Endodermal cell (in vitro differentiated cells): ENCODE data around the gene MEIKIN. TPM values are rescaled to one million over a fixed set of nuclear protein-coding genes. Genes with fewer than 3 reads are reported as not detected.

Experiments used
- DNase-seq: peaks from one replicate; pipeline ENCODE4 v3.0.0-alpha.2; 2017
- H3K27ac ChIP-seq: 2 replicates; pipeline ENCODE4 v1.5.1; 2013; ENCODE audit warnings: mild to moderate bottlenecking, low read depth, low read length, moderate library complexity
- H3K27me3 ChIP-seq: 2 replicates; pipeline ENCODE4 v1.6.1; 2013; ENCODE audit warnings: mild to moderate bottlenecking, low read length, moderate library complexity; ENCODE audit not compliant: insufficient read depth, control insufficient read depth, poor library complexity, severe bottlenecking
- H3K36me3 ChIP-seq: 2 replicates; pipeline ENCODE4 v1.7.0; 2013; ENCODE audit warnings: mild to moderate bottlenecking, low read length, moderate library complexity; ENCODE audit not compliant: control insufficient read depth, insufficient read depth
- H3K4me1 ChIP-seq: one replicate; pipeline ENCODE4 v1.7.0; 2013; ENCODE audit warnings: low read length; ENCODE audit not compliant: control insufficient read depth, insufficient read depth
- H3K4me3 ChIP-seq: 2 replicates; pipeline ENCODE4 v1.5.1; 2013; ENCODE audit warnings: mild to moderate bottlenecking, low read length, moderate library complexity
- H3K9ac ChIP-seq: 2 replicates; pipeline ENCODE4 v1.6.1; 2013; ENCODE audit warnings: mild to moderate bottlenecking, low read length, moderate library complexity; ENCODE audit not compliant: poor library complexity, severe bottlenecking; ENCODE audit errors: extremely low read depth
- H3K9me3 ChIP-seq: 2 replicates; pipeline ENCODE4 v1.6.1; 2013; ENCODE audit warnings: mild to moderate bottlenecking, low read length, moderate library complexity; ENCODE audit not compliant: control insufficient read depth
- H3K27ac Mint-ChIP-seq: 2 replicates; pipeline ENCODE4 v1.8.0; 2020; ENCODE audit warnings: mixed read lengths
- H3K27me3 Mint-ChIP-seq: 2 replicates; pipeline ENCODE4 v1.8.0; 2021; ENCODE audit warnings: mild to moderate bottlenecking, mixed read lengths; ENCODE audit not compliant: insufficient read depth
- H3K36me3 Mint-ChIP-seq: 2 replicates; pipeline ENCODE4 v1.8.0; 2020; ENCODE audit warnings: low read depth, mixed read lengths
- H3K4me1 Mint-ChIP-seq: 2 replicates; pipeline ENCODE4 v1.8.0; 2020; ENCODE audit warnings: mixed read lengths
- H3K4me3 Mint-ChIP-seq: 2 replicates; pipeline ENCODE4 v1.8.0; 2020; ENCODE audit warnings: mild to moderate bottlenecking, moderate library complexity, mixed read lengths
- H3K9me3 Mint-ChIP-seq: 2 replicates; pipeline ENCODE4 v1.8.0; 2020; ENCODE audit warnings: mild to moderate bottlenecking, mixed read lengths
- WGBS, 2 experiments: methylation state at CpG; one replicate each; pipeline versions ENCODE4 v1.1.5 to v1.1.7; 2013; ENCODE audit warnings: missing lambda C conversion rate in 2 of 2, mixed read lengths in 1 of 2; ENCODE audit not compliant: insufficient coverage in 1 of 2, insufficient read length in 1 of 2; 5-methylcytosine and 5-hydroxymethylcytosine counted together
- total RNA-seq, 2 donors: library from RNA; stranded (reverse); fragmentation: NEBNext Ultra II Directional in 1 of 2; extraction: Animal tissue kit (Norgen Biotek cat#: 25700) in 1 of 2; gene quantifications; 2 replicates in 1 of 2; 3 replicates in 1 of 2; pipeline ENCODE4 v1.2.1, GENCODE V29; 2021
- TF ChIP-seq, protein P1 (sequence below): fragments of 200-600 bp; sonication (generic); conservative IDR thresholded peaks from 2 replicates; pipeline ENCODE4 v1.5.0; 2021; ENCODE audit warnings: antibody characterized with exemption, mild to moderate bottlenecking

The MEIKIN gene
- total RNA-seq, 2 donors from 2014 or later, result not detected

DNA sequence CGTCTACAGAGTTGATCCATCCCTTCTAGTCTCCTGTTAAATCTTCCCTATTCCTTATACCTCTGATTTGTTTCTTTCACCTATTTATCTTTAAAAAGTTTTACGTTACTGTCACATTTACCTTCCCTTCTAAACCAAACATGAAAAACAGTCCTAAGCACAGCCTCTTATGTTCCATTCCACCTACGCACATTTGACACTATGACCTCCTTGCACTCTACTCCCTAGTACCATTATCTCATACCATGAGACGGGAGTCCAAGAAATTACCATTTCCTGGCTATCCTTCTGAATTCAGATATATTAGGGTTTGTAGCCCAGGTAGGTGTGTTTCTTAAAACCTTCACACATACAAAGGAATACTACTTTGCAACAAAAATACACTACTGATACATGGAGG is 173.8 kb downstream of the MEIKIN start:
- WGBS, 2 experiments, result 93 to 100% methylated on average over 3 to 4 of the region's 4 CpGs
- Histone ChIP-seq H3K9ac (no peak overlapping the region), H3K4me3 (no peak overlapping the region), H3K4me1 (no peaks in the 10 kb centered on the region), H3K27me3 (no peaks in the 10 kb centered on the region), H3K9me3 (no peaks in the 10 kb centered on the region), H3K27ac (no peak overlapping the region), H3K36me3 (no peaks in the 10 kb centered on the region)
- Mint-ChIP-seq H3K9me3 (no peaks in the 10 kb centered on the region), H3K4me3 (no peak overlapping the region), H3K27ac (no peak overlapping the region), H3K4me1 (no peaks in the 10 kb centered on the region), H3K27me3 (no peaks in the 10 kb centered on the region), H3K36me3 (peaks cover 3% of the 10 kb centered on the region)
- DNase-seq, result no peak
- TF ChIP-seq, protein P1, sequence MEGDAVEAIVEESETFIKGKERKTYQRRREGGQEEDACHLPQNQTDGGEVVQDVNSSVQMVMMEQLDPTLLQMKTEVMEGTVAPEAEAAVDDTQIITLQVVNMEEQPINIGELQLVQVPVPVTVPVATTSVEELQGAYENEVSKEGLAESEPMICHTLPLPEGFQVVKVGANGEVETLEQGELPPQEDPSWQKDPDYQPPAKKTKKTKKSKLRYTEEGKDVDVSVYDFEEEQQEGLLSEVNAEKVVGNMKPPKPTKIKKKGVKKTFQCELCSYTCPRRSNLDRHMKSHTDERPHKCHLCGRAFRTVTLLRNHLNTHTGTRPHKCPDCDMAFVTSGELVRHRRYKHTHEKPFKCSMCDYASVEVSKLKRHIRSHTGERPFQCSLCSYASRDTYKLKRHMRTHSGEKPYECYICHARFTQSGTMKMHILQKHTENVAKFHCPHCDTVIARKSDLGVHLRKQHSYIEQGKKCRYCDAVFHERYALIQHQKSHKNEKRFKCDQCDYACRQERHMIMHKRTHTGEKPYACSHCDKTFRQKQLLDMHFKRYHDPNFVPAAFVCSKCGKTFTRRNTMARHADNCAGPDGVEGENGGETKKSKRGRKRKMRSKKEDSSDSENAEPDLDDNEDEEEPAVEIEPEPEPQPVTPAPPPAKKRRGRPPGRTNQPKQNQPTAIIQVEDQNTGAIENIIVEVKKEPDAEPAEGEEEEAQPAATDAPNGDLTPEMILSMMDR, result no peak

DNA sequence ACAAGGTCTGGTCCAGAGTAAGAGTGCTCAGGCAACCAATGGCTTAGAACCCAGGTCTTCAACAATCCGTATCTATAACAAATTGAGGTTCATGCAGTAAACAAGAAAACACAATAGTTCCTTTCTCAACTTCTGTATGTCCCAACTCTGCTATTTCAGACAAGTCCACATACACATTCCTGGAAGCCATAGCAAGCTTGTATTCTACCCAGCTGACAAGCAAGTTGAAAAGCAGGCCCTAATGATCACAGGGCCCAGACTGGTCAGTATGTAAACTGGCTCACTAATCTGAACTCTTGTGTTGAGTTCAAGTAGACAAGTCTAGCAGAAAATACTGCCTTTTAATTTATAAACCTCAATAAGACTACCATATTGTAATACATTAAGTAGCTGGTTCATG is 175.5 kb downstream of the MEIKIN start:
- H3K36me3 ChIP-seq, result no peaks in the 10 kb centered on the region
- no peak overlapping the region for H3K27ac ChIP-seq
- no peak overlapping the region for H3K9ac ChIP-seq
- H3K9me3 ChIP-seq, result peaks cover under 1% of the 10 kb centered on the region
- H3K4me3 ChIP-seq, result no peak overlapping the region
- no peaks in the 10 kb centered on the region for H3K4me1 ChIP-seq
- H3K36me3 Mint-ChIP-seq, result peaks cover 11% of the 10 kb centered on the region
- no peak for DNase-seq
- peaks cover 1% of the 10 kb centered on the region for H3K9me3 Mint-ChIP-seq
- H3K27me3 Mint-ChIP-seq, result no peaks in the 10 kb centered on the region
- H3K4me1 Mint-ChIP-seq, result no peaks in the 10 kb centered on the region
- H3K27me3 ChIP-seq, result no peaks in the 10 kb centered on the region
- 89 to 100% methylated on average over 1 of the region's 1 CpG for WGBS, 2 experiments
- H3K27ac Mint-ChIP-seq, result no peak overlapping the region
- H3K4me3 Mint-ChIP-seq, result no peak overlapping the region
- TF ChIP-seq, protein P1, result no peak

DNA sequence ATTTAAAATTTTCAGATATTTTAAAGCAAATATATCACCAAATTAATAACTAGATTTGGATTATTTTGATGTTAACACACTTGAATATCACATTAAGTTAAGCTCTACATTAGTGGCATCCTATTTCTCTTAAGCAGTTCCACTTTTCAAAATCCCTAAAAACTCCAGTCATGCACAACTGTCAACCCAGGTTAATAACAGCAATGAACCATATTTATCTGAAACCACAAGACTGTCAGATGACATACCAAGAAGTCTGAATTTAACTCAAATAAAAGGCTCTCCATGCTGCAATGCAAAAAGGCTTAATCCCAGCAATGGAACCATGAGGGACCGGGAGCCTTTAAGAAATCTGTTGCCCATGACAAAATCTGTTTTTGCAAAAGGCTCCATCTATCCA is 176.1 kb downstream of the MEIKIN start:
- Histone ChIP-seq H3K4me3 (no peak overlapping the region), H3K27ac (no peak overlapping the region), H3K4me1 (no peaks in the 10 kb centered on the region), H3K9me3 (peaks cover 6% of the 10 kb centered on the region), H3K36me3 (no peaks in the 10 kb centered on the region), H3K27me3 (no peaks in the 10 kb centered on the region), H3K9ac (no peak overlapping the region)
- DNase-seq, result no peak
- Mint-ChIP-seq H3K27me3 (no peaks in the 10 kb centered on the region), H3K36me3 (peaks cover 16% of the 10 kb centered on the region), H3K4me1 (no peaks in the 10 kb centered on the region), H3K27ac (no peak overlapping the region), H3K9me3 (peaks cover 7% of the 10 kb centered on the region), H3K4me3 (no peak overlapping the region)
- 93 to 100% methylated on average over 1 of the region's 1 CpG for WGBS, 2 experiments
- TF ChIP-seq, protein P1, result no peak
